ENCODE results near the gene DLST. TPM values are rescaled to one million over a fixed set of nuclear protein-coding genes. Genes with fewer than 3 reads are reported as not detected.

Gene DLST
- total RNA-seq, 1 experiment from 2014 or later, result 68.8 TPM

DNA sequence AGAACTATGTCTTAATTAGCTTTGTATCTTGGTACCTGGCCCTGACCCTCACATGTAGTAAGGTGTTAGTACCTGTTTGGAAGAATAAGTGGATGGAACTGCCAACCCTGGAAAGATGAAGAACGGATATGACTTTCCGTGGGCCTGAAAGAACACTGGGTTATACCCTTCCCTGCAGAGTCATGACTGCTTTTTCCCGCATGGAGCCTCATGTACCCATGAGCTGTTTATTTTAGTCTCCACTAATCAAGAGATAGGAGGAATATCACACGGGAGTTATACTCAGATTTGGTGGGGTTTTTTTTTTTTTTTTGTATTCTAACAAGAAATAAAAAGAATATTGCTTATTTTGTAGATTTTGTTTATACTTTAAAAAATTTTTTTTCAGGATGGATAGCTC lies 15.9 kb downstream of the DLST start:
- BruUV-seq (replicated peaks), result no TSS peak
- no peaks in the 10 kb centered on the region for H3K9me3 ChIP-seq (ENCODE audit: control insufficient read depth, insufficient read depth, low read depth, low read length)
- intact Hi-C loops (cut with micrococcal nuclease; ENCODE audit: unreplicated experiment), result no loop called here
- no peaks in the 10 kb centered on the region for H3K27me3 ChIP-seq (ENCODE audit: control insufficient read depth, insufficient read depth, low read length)
- TF ChIP-seq TCF7L2 (IDR thresholded peaks at IDR 0.05; ENCODE audit: low read depth, low read length), result no peak
- no peak for TF ChIP-seq POLR2AphosphoS5 (IDR thresholded peaks at IDR 0.05; ENCODE audit: low read depth, low read length)
- no peak for TF ChIP-seq SIN3A (IDR thresholded peaks at IDR 0.05; ENCODE audit: borderline replicate concordance, insufficient read depth, low read depth, low read length)
- TF ChIP-seq REST (IDR thresholded peaks at IDR 0.05; ENCODE audit: insufficient read depth in 1 of 2, low read depth in 2 of 2, low read length in 1 of 2), result no peak
- TF ChIP-seq CTCF (IDR thresholded peaks at IDR 0.05), result no peak
- no peak for DNase-seq (ENCODE audit: low read depth, low spot score)
- peaks cover 34% of the 10 kb centered on the region for H3K36me3 ChIP-seq (ENCODE audit: control insufficient read depth, insufficient read depth, low read length)
- POLR2A ChIA-PET, result interaction anchor here (0.7 kb wide), 2 partner anchors 9 to 15 kb away, joined by 5 to 9 read pairs; no protein-coding TSS in a partner anchor
- CTCF ChIA-PET, result no interaction called here
- no peaks in the 10 kb centered on the region for H3K4me1 ChIP-seq (ENCODE audit: control insufficient read depth, insufficient read depth, low read length)
- H3K27ac ChIP-seq (ENCODE audit: low read length), result no peak overlapping the region
- no peak overlapping the region for H3K4me3 ChIP-seq (ENCODE audit: low read depth in 2 of 2, low read length in 2 of 2)
- in situ Hi-C loops (cut with HindIII; ENCODE audit: low pct_unique_long_range_greater_than_20kb, low sequenced_read_pairs), result no loop called here
- no peak for ATAC-seq

DNA sequence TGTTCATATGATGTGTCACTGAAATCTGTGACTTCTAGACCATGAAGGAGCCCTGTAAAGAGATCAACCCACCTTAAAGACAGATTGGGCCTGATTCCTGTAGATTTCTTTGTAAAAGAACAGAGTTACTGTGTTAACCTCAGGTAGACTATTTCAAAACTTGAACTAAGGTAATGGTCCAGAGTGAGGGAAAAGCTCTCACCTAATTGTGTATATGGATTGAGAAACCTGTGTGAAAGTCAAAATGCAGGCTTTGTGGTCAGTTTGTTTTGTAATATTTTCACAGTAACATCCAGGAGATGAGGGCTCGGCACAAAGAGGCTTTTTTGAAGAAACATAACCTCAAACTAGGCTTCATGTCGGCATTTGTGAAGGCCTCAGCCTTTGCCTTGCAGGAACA lies 16.4 kb downstream of the DLST start:
- CTCF ChIA-PET, result no interaction called here
- TF ChIP-seq TCF7L2 (IDR thresholded peaks at IDR 0.05; ENCODE audit: low read depth, low read length) (no peak), REST (IDR thresholded peaks at IDR 0.05; ENCODE audit: insufficient read depth in 1 of 2, low read depth in 2 of 2, low read length in 1 of 2) (no peak), SIN3A (IDR thresholded peaks at IDR 0.05; ENCODE audit: borderline replicate concordance, insufficient read depth, low read depth, low read length) (no peak), POLR2AphosphoS5 (IDR thresholded peaks at IDR 0.05; ENCODE audit: low read depth, low read length) (no peak), CTCF (IDR thresholded peaks at IDR 0.05) (no peak)
- no peak for ATAC-seq
- H3K36me3 ChIP-seq (ENCODE audit: control insufficient read depth, insufficient read depth, low read length), result peaks cover 30% of the 10 kb centered on the region
- no peak overlapping the region for H3K27ac ChIP-seq (ENCODE audit: low read length)
- no peaks in the 10 kb centered on the region for H3K4me1 ChIP-seq (ENCODE audit: control insufficient read depth, insufficient read depth, low read length)
- DNase-seq (ENCODE audit: low read depth, low spot score), result no peak
- POLR2A ChIA-PET, result interaction anchor here (0.7 kb wide), 1 partner anchor 9 kb away, joined by 5 read pairs; no protein-coding TSS in a partner anchor
- in situ Hi-C loops (cut with HindIII; ENCODE audit: low pct_unique_long_range_greater_than_20kb, low sequenced_read_pairs) (no loop called here), intact Hi-C loops (cut with micrococcal nuclease; ENCODE audit: unreplicated experiment) (no loop called here)
- H3K9me3 ChIP-seq (ENCODE audit: control insufficient read depth, insufficient read depth, low read depth, low read length), result no peaks in the 10 kb centered on the region
- no peak overlapping the region for H3K4me3 ChIP-seq (ENCODE audit: low read depth in 2 of 2, low read length in 2 of 2)
- H3K27me3 ChIP-seq (ENCODE audit: control insufficient read depth, insufficient read depth, low read length), result no peaks in the 10 kb centered on the region
- no TSS peak for BruUV-seq (replicated peaks)
